B cell (primary cell): ENCODE measurements around the gene OR2Y1. TPM values are rescaled to one million over a fixed set of nuclear protein-coding genes. Genes with fewer than 3 reads are reported as not detected.

Source experiments
- ATAC-seq: fragments of 200-7000 bp; cut with Tn5 transposase; one replicate; pipeline ENCODE4 v1.10.0; 2021; ENCODE audit warnings: low read depth, mild to moderate bottlenecking, moderate number of reproducible peaks, moderate library complexity
- CTCF ChIA-PET: fragments of 350-600 bp; sonication (Branson Sonifier 250); formaldehyde crosslinking; loops from one replicate; lab custom pipeline; 2021; ENCODE audit warnings: antibody characterized with exemption, inconsistent platforms; lab: Charles Lee
- POLR2A ChIA-PET: fragments of 350-600 bp; sonication (Branson Sonifier 250); formaldehyde crosslinking; loops from one replicate; lab custom pipeline; 2021; ENCODE audit warnings: antibody characterized with exemption; lab: Charles Lee
- DNase-seq: peaks from one replicate; pipeline ENCODE4 v3.0.0; 2013
- H2AFZ ChIP-seq: 2 replicates; pipeline ENCODE4 v1.6.1; 2012; ENCODE audit warnings: mild to moderate bottlenecking, low read depth, low read length; ENCODE audit not compliant: insufficient read depth, poor library complexity, severe bottlenecking
- H3K27ac ChIP-seq, 2 donors: 1 replicate in 1 of 2; 2 replicates in 1 of 2; pipeline ENCODE4 v1.5.1; 2012 to 2013; ENCODE audit warnings: low read length in 2 of 2, mild to moderate bottlenecking in 2 of 2, moderate library complexity in 1 of 2
- H3K27me3 ChIP-seq, 4 experiments: fragments of 200-600 bp in 1 of 4; sonication (generic) in 1 of 4; replicated peaks in 1 of 4; 1 replicate in 2 of 4; 2 replicates in 2 of 4; pipeline versions ENCODE4 v1.6.1 to v1.7.0; 2013 to 2016; ENCODE audit warnings: low read length in 3 of 4, mild to moderate bottlenecking in 2 of 4, mixed read lengths in 1 of 4, moderate library complexity in 1 of 4; ENCODE audit not compliant: insufficient read depth in 4 of 4, control insufficient read depth in 3 of 4; ENCODE audit errors: control extremely low read depth in 1 of 4
- H3K36me3 ChIP-seq, 2 experiments: replicated peaks in 1 of 2; 1 replicate in 1 of 2; 2 replicates in 1 of 2; pipeline versions ENCODE4 v1.6.1 to v1.7.1; 2013; ENCODE audit warnings: low read length in 1 of 2; ENCODE audit not compliant: insufficient read depth in 2 of 2, control insufficient read depth in 1 of 2; ENCODE audit errors: control extremely low read depth in 1 of 2, extremely low read depth in 1 of 2
- H3K4me1 ChIP-seq, 2 donors: fragments of 200-600 bp in 1 of 2; sonication (generic) in 1 of 2; 1 replicate in 1 of 2; 2 replicates in 1 of 2; pipeline versions ENCODE4 v1.5.1 to v1.6.1; 2013 to 2017; ENCODE audit warnings: low read length in 2 of 2; ENCODE audit not compliant: control insufficient read depth in 2 of 2, insufficient read depth in 2 of 2
- H3K4me2 ChIP-seq: replicated peaks from 2 replicates; pipeline ENCODE3; 2012; ENCODE audit warnings: mild to moderate bottlenecking, low read depth, low read length; ENCODE audit not compliant: poor library complexity, severe bottlenecking
- H3K4me3 ChIP-seq, 5 experiments: fragments of 200-600 bp in 1 of 5; sonication (generic) in 1 of 5; 1 replicate in 3 of 5; 2 replicates in 2 of 5; pipeline versions ENCODE4 v1.5.1 to v1.7.0; 2011 to 2016; ENCODE audit warnings: low read length in 4 of 5, mild to moderate bottlenecking in 4 of 5, low read depth in 2 of 5, control low read depth in 1 of 5, moderate library complexity in 1 of 5; ENCODE audit not compliant: insufficient read depth in 1 of 5; ENCODE audit errors: control extremely low read depth in 1 of 5, extremely low read depth in 1 of 5
- H3K79me2 ChIP-seq: fragments of 200-600 bp; sonication (generic); one replicate; pipeline ENCODE4 v1.6.0; 2016; ENCODE audit warnings: low read length; ENCODE audit not compliant: control insufficient read depth, insufficient read depth
- H3K9ac ChIP-seq: fragments of 200-600 bp; sonication (generic); 2 replicates; pipeline ENCODE4 v1.6.1; 2017; ENCODE audit warnings: mild to moderate bottlenecking, low read length, moderate library complexity
- H3K9me3 ChIP-seq, 3 donors: one replicate each; pipeline versions ENCODE4 v1.6.1 to v1.7.1; 2013; ENCODE audit warnings: low read length in 2 of 3; ENCODE audit not compliant: control insufficient read depth in 2 of 3, insufficient read depth in 1 of 3; ENCODE audit errors: control extremely low read depth in 1 of 3
- H4K20me1 ChIP-seq: 2 replicates; pipeline ENCODE4 v1.6.0; 2012; ENCODE audit warnings: mild to moderate bottlenecking, low read length; ENCODE audit not compliant: insufficient read depth, control insufficient read depth, poor library complexity, severe bottlenecking
- H3K27ac Mint-ChIP-seq: one replicate; pipeline ENCODE4 v1.8.0; 2021; ENCODE audit warnings: mixed read lengths
- H3K27me3 Mint-ChIP-seq: one replicate; pipeline ENCODE4 v1.8.0; 2021; ENCODE audit warnings: mixed read lengths
- H3K4me1 Mint-ChIP-seq: one replicate; pipeline ENCODE4 v1.8.0; 2021; ENCODE audit warnings: mixed read lengths
- H3K4me3 Mint-ChIP-seq: one replicate; pipeline ENCODE4 v1.8.0; 2021; ENCODE audit warnings: mixed read lengths
- H3K9me3 Mint-ChIP-seq: one replicate; pipeline ENCODE4 v1.8.0; 2022; ENCODE audit warnings: mixed read lengths; ENCODE audit not compliant: insufficient read depth
- EZH2 ChIP-seq: IDR thresholded peaks from 2 replicates; pipeline ENCODE4 v1.6.1; 2012; ENCODE audit warnings: borderline replicate concordance, low read depth, mild to moderate bottlenecking, moderate library complexity, low read length; ENCODE audit not compliant: insufficient read depth, poor library complexity, severe bottlenecking
- WGBS: methylation state at CpG from one replicate; pipeline ENCODE4 v1.1.5; 2013; ENCODE audit warnings: missing lambda C conversion rate; ENCODE audit not compliant: insufficient coverage; 5-methylcytosine and 5-hydroxymethylcytosine counted together
- intact Hi-C: fragments of 100-400 bp; cut with micrococcal nuclease; formaldehyde crosslinking; loops from one replicate; pipeline ENCODE4 v1.10.0; 2022
- polyA plus RNA-seq: library from polyadenylated mRNA; depleted of rRNA; stranded (reverse); fragments of >200 nt; gene quantifications from 2 replicates; pipeline ENCODE4 v1.2.3, GENCODE V29; 2012
- total RNA-seq, 2 donors: library from RNA; stranded (reverse); fragments of 120-200 nt in 1 of 2; gene quantifications; 1 replicate in 1 of 2; 2 replicates in 1 of 2; pipeline versions ENCODE4 v1.2.3 to v1.2.4, GENCODE V29; 2013 to 2022
- TF ChIP-seq, protein P1 (sequence below): fragments of 200-600 bp; IDR thresholded peaks from one replicate; pipeline ENCODE4 v1.8.0; 2022; ENCODE audit warnings: antibody characterized with exemption, mild to moderate bottlenecking

The OR2Y1 gene
- total and polyA plus RNA-seq, 2 donors (not counting 1 experiment from before 2014, with no cell fraction given): not detected

DNA sequence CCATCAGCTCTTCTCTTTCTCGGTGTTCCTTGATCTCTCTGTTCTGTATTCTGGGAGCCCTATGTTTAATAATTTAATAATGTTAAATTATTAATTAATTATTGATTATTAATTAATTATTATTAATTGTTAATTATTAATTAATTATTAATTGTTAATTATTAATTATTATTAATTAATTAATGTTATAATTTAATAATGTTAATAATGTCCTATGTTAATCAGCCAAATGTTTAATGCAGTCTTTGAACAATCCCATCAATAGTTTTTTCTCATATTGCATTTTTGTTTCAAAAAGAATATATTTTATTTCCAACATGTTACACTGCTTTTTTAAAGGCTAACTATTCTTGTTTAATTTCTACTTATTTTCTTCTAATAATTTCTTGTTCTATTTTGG lies 36.5 kb upstream of the OR2Y1 start:
- DNase-seq: no peak
- Histone ChIP-seq H3K79me2 (no peaks in the 10 kb centered on the region), H2AFZ (no peak overlapping the region), H3K36me3 (no peaks in the 10 kb centered on the region), H3K9me3 (peaks cover 0 to 11% (median 8%) of the 10 kb centered on the region in 3 donors), H4K20me1 (no peaks in the 10 kb centered on the region), H3K4me3 (no peak overlapping the region), H3K4me1 (no peaks in the 10 kb centered on the region), H3K4me2 (no peak overlapping the region), H3K27me3 (peaks cover 0 to 4% (median 0%) of the 10 kb centered on the region in 4 experiments), H3K9ac (no peak overlapping the region), H3K27ac (no peak overlapping the region)
- no CpG with 5 or more reads among the region's 1 CpG for WGBS
- H3K27ac Mint-ChIP-seq: no peak overlapping the region
- intact Hi-C loops: no loop called here
- no peak for ATAC-seq
- ChIA-PET CTCF (interaction anchor here (0.7 kb wide), 1 partner anchor 376 kb away, joined by 3 read pairs; no protein-coding TSS in a partner anchor), POLR2A (no interaction called here)
- H3K27me3 Mint-ChIP-seq: peaks cover 17% of the 10 kb centered on the region
- peaks cover 4% of the 10 kb centered on the region for H3K9me3 Mint-ChIP-seq
- no peak overlapping the region for H3K4me3 Mint-ChIP-seq
- no peaks in the 10 kb centered on the region for H3K4me1 Mint-ChIP-seq
- TF ChIP-seq, protein P1, sequence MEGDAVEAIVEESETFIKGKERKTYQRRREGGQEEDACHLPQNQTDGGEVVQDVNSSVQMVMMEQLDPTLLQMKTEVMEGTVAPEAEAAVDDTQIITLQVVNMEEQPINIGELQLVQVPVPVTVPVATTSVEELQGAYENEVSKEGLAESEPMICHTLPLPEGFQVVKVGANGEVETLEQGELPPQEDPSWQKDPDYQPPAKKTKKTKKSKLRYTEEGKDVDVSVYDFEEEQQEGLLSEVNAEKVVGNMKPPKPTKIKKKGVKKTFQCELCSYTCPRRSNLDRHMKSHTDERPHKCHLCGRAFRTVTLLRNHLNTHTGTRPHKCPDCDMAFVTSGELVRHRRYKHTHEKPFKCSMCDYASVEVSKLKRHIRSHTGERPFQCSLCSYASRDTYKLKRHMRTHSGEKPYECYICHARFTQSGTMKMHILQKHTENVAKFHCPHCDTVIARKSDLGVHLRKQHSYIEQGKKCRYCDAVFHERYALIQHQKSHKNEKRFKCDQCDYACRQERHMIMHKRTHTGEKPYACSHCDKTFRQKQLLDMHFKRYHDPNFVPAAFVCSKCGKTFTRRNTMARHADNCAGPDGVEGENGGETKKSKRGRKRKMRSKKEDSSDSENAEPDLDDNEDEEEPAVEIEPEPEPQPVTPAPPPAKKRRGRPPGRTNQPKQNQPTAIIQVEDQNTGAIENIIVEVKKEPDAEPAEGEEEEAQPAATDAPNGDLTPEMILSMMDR: no peak
- no peak for TF ChIP-seq EZH2

DNA sequence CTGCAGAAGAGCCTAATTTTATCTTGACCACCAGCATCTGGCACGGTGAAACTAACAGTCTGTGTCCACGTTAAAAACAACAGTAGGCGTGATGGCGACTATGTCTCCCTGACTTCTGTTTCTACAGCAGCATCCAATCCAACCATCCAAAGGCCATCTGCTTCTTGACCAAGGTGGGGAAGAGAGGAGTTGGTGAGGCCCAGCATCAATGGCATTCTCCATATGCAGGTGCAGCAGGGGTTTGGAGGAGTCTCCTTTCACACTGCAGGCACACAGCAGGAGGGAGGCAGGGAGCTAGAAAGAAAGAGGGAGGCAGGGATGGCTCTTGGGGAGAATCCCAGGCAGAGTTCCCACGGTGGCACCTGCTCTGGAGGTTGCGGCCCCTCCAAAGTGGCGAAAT lies 35.8 kb upstream of the OR2Y1 start:
- CTCF ChIA-PET: interaction anchor here (0.7 kb wide), 1 partner anchor 377 kb away, joined by 3 read pairs; no protein-coding TSS in a partner anchor

More for the DNA sequence above, 35.8 kb upstream of the OR2Y1 start:
- Mint-ChIP-seq H3K27ac (no peak overlapping the region), H3K9me3 (peaks cover 4% of the 10 kb centered on the region), H3K27me3 (peaks cover 17% of the 10 kb centered on the region), H3K4me3 (no peak overlapping the region), H3K4me1 (no peaks in the 10 kb centered on the region)
- Histone ChIP-seq H3K9ac (no peak overlapping the region), H3K27me3 (peaks cover 0 to 4% (median 0%) of the 10 kb centered on the region in 4 experiments), H3K4me3 (no peak overlapping the region), H4K20me1 (no peaks in the 10 kb centered on the region), H3K4me1 (no peaks in the 10 kb centered on the region), H2AFZ (no peak overlapping the region), H3K36me3 (no peaks in the 10 kb centered on the region), H3K79me2 (no peaks in the 10 kb centered on the region), H3K4me2 (no peak overlapping the region), H3K27ac (no peak overlapping the region), H3K9me3 (peaks cover 0 to 13% (median 8%) of the 10 kb centered on the region in 3 donors)
- intact Hi-C loops: no loop called here
- POLR2A ChIA-PET: no interaction called here
- TF ChIP-seq, protein P1: no peak
- no peak for TF ChIP-seq EZH2
- ATAC-seq (no peak), DNase-seq (no peak)
- WGBS: 85% methylated on average over 3 of the region's 7 CpGs
